Measurements from ENCODE around the gene AMMECR1L. TPM values are rescaled to one million over a fixed set of nuclear protein-coding genes. Genes with fewer than 3 reads are reported as not detected.
A peak's percentile ranks its signal among the peaks of the same experiment; 100 is the strongest.

Gene AMMECR1L
- total and polyA plus RNA-seq, 10 of the 15 experiments (the other 5 are each of a cell fraction or from before 2014, with no cell fraction given) = 2.7 to 12.1 (median 8.0) TPM

- TF ChIP-seq ZNF592 (IDR thresholded peaks at IDR 0.05) = no peak
- TF ChIP-seq HSF1 (IDR thresholded peaks at IDR 0.05; ENCODE audit: low read depth, low read length) = no peak
- peak; percentile 36; the same call in 1 of the 2 replicates for TF ChIP-seq PKNOX1 (IDR thresholded peaks at IDR 0.05)
- TF ChIP-seq ZBTB40 (IDR thresholded peaks at IDR 0.05; ENCODE audit: borderline replicate concordance) = no peak
- TF ChIP-seq RCOR1 (conservative IDR thresholded peaks at IDR 0.05; ENCODE audit: low read depth, low read length) = peak; percentile 64; the same call in 1 of the 2 replicates
- no peak for TF ChIP-seq ELK1 (IDR thresholded peaks at IDR 0.05; ENCODE audit: low read depth, low read length)
- TF ChIP-seq FOXK2 (IDR thresholded peaks at IDR 0.05) = no peak
- TF ChIP-seq SPI1 (IDR thresholded peaks at IDR 0.05; ENCODE audit: borderline replicate concordance, insufficient read depth, low read depth, low read length) = no peak
- TF ChIP-seq MEF2A (IDR thresholded peaks at IDR 0.05; ENCODE audit: insufficient read depth, low read depth, low read length) = peak; percentile 67; the same call in 1 of the 2 replicates
- TF ChIP-seq ZNF622 (IDR thresholded peaks at IDR 0.05) = no peak
- TF ChIP-seq IRF4 (IDR thresholded peaks at IDR 0.05; ENCODE audit: low read depth, low read length) = 0 out of 2 replicates have a peak, but pooled peaks have one; percentile 62
- peak; percentile 97 for TF ChIP-seq CBFB (IDR thresholded peaks at IDR 0.05; ENCODE audit: low read depth)
- peak; percentile 67 for TF ChIP-seq SP1 (IDR thresholded peaks at IDR 0.05; ENCODE audit: low read depth, low read length)
- peak; percentile 49 for TF ChIP-seq MEF2B (IDR thresholded peaks at IDR 0.05; ENCODE audit: partially characterized antibody, poor library complexity, severe bottlenecking)
- TF ChIP-seq BCL3 (IDR thresholded peaks at IDR 0.05; ENCODE audit: borderline replicate concordance, insufficient read depth, low read depth, low read length, poor library complexity, severe bottlenecking) = peak; percentile 78
- TF ChIP-seq YBX1 (IDR thresholded peaks at IDR 0.05) = no peak
- TF ChIP-seq MTA3 (IDR thresholded peaks at IDR 0.05; ENCODE audit: borderline replicate concordance, low read length) = peak; percentile 88; the same call in 1 of the 2 replicates
Observed at GRCh38 chr2:127829845-127830246, 55.9 kb downstream of the AMMECR1L start (continued).
